SKM-1 treated with dmso at 0.1 percent for 144 hours (cell line): ENCODE data around the gene IL26.

Source experiments
- DNase-seq: peaks from one replicate; lab custom pipeline; 2025; ENCODE audit not compliant: unreplicated experiment; lab: John Stamatoyannopoulos, UW

IL26 gene

GRCh38 chr12:68225576-68226476, at the start of gene IL26:
TSS of gene IL26 (minus strand) at chr12:68225810. CDS start at chr12:68225756, 54 bp downstream.
- DNase-seq = no peak

- DNase-seq = no peak
Observed at GRCh38 chr12:68272732-68273131, 47.1 kb upstream of the IL26 start.

- no peak for DNase-seq
Observed at GRCh38 chr12:68271346-68271745, 45.7 kb upstream of the IL26 start.

GRCh38 chr12:68270358-68270757, 44.7 kb upstream of the IL26 start:
- DNase-seq = no peak

- DNase-seq = no peak
Observed at GRCh38 chr12:68269779-68270178, 44.2 kb upstream of the IL26 start.

GRCh38 chr12:68268967-68269366, 43.4 kb upstream of the IL26 start:
- no peak for DNase-seq

- peak; percentile 6 for DNase-seq
Observed at GRCh38 chr12:68267892-68268396, 42.3 kb upstream of the IL26 start.

GRCh38 chr12:68264857-68265256, 39.2 kb upstream of the IL26 start:
- no peak for DNase-seq

GRCh38 chr12:68264158-68264855, 38.7 kb upstream of the IL26 start:
- no peak for DNase-seq

- no peak for DNase-seq
Observed at GRCh38 chr12:68263366-68263765, 37.8 kb upstream of the IL26 start.

GRCh38 chr12:68261896-68262295, 36.3 kb upstream of the IL26 start:
- DNase-seq = no peak

GRCh38 chr12:68260153-68260552, 34.5 kb upstream of the IL26 start:
- DNase-seq = no peak

GRCh38 chr12:68259318-68259940, 33.8 kb upstream of the IL26 start:
- DNase-seq = no peak

GRCh38 chr12:68253504-68253903, 27.9 kb upstream of the IL26 start, which contains the start of gene IL22:
TSS of gene IL22 (minus strand) at chr12:68253604. CDS start at chr12:68253448, 156 bp downstream.
- DNase-seq = no peak

GRCh38 chr12:68252077-68252476, 26.5 kb upstream of the IL26 start:
- DNase-seq = no peak

- no peak for DNase-seq
Observed at GRCh38 chr12:68250454-68250853, 24.8 kb upstream of the IL26 start.

- DNase-seq = no peak
Observed at GRCh38 chr12:68247785-68248184, 22.2 kb upstream of the IL26 start.

GRCh38 chr12:68246350-68246749, 20.7 kb upstream of the IL26 start:
- no peak for DNase-seq

GRCh38 chr12:68245180-68246021, 19.8 kb upstream of the IL26 start:
- DNase-seq = no peak

GRCh38 chr12:68242777-68243176, 17.2 kb upstream of the IL26 start:
- no peak for DNase-seq

GRCh38 chr12:68240975-68241374, 15.4 kb upstream of the IL26 start:
- DNase-seq = no peak
